H4 (cell line): ENCODE results near the gene MRPL34. TPM values are rescaled to one million over a fixed set of nuclear protein-coding genes. Genes with fewer than 3 reads are reported as not detected.
"Not testable (repeated sequence)": the region's sequence is repeated elsewhere in the genome, so short reads cannot be mapped to it uniquely, and the experiment has no call there.

Source experiments
- DNase-seq: peaks from one replicate; pipeline ENCODE4 v3.0.0-alpha.2; 2015; ENCODE audit warnings: low spot score
- total RNA-seq: library from RNA; depleted of rRNA; stranded (reverse); fragments of >200 nt; shearing (Covaris generic); gene quantifications from 2 replicates; pipeline ENCODE4 v1.2.3, GENCODE V29; 2014; rRNA removed

Gene MRPL34
- 48.0 and 76.2 TPM in 2 replicates for total RNA-seq

GRCh38 chr19:17305517-17306284 is at the start of gene MRPL34:
TSS of gene MRPL34 (plus strand) at chr19:17305872. CDS start at chr19:17305893, 21 bp downstream.
- peak; percentile 100 for DNase-seq

- DNase-seq, result no peak
Measured at GRCh38 chr19:17256130-17256529, 49.5 kb upstream of the MRPL34 start.

GRCh38 chr19:17259118-17259780 is 46.4 kb upstream of the MRPL34 start:
- DNase-seq, result no peak

GRCh38 chr19:17259934-17260333 is 45.7 kb upstream of the MRPL34 start:
- no peak for DNase-seq

GRCh38 chr19:17260842-17261325 is 44.8 kb upstream of the MRPL34 start:
- peak; percentile 87 for DNase-seq

GRCh38 chr19:17262557-17262956 is 43.1 kb upstream of the MRPL34 start:
- DNase-seq, result no peak

GRCh38 chr19:17263712-17264640 is 41.7 kb upstream of the MRPL34 start:
- no peak for DNase-seq

GRCh38 chr19:17264641-17264979 is 41.1 kb upstream of the MRPL34 start, which contains the start of gene USHBP1:
TSS of gene USHBP1 (minus strand) at chr19:17264745. CDS start at chr19:17264299, 446 bp downstream.
- DNase-seq, result no peak

GRCh38 chr19:17266026-17266425 is 39.6 kb upstream of the MRPL34 start:
- no peak for DNase-seq

- DNase-seq, result no peak
Measured at GRCh38 chr19:17266589-17266974, 39.1 kb upstream of the MRPL34 start.

GRCh38 chr19:17266975-17267788 is 38.5 kb upstream of the MRPL34 start, which contains the start of gene BABAM1:
TSS of gene BABAM1 (plus strand) at chr19:17267443. CDS start at chr19:17268807, 1,364 bp downstream.
- DNase-seq, result peak; percentile 99

GRCh38 chr19:17268754-17269153 is 36.9 kb upstream of the MRPL34 start:
- DNase-seq, result no peak

GRCh38 chr19:17274892-17275291 is 30.8 kb upstream of the MRPL34 start:
- not testable (repeated sequence) for DNase-seq

GRCh38 chr19:17275441-17276175 is 30.1 kb upstream of the MRPL34 start:
- DNase-seq, result no peak

- no peak for DNase-seq
Measured at GRCh38 chr19:17279436-17279835, 26.2 kb upstream of the MRPL34 start.

GRCh38 chr19:17281391-17282304 is 24.0 kb upstream of the MRPL34 start, which contains the start of gene ANKLE1:
TSS of gene ANKLE1 (plus strand) at chr19:17281901. CDS start at chr19:17281921, 20 bp downstream.
- DNase-seq, result no peak

GRCh38 chr19:17282488-17283125 is 23.1 kb upstream of the MRPL34 start:
- peak; percentile 80 for DNase-seq

GRCh38 chr19:17283504-17283996 is 22.1 kb upstream of the MRPL34 start:
- no peak for DNase-seq
